Stimulated activated CD8-positive, alpha-beta memory T cell treated with anti-CD3 and anti-CD28 coated beads, Interleukin-15, amount 100 ng/mL, for 48 hours (primary cell): ENCODE results near the gene C7orf25.

Experiments used
- DNase-seq, 2 donors: peaks; one replicate each; pipeline ENCODE4 v3.0.0-alpha.2; 2020; ENCODE audit warnings: low read depth in 2 of 2

Gene C7orf25

GRCh38 chr7:42877862-42878261, 34.0 kb downstream of the C7orf25 start:
- no peak for DNase-seq

DNA sequence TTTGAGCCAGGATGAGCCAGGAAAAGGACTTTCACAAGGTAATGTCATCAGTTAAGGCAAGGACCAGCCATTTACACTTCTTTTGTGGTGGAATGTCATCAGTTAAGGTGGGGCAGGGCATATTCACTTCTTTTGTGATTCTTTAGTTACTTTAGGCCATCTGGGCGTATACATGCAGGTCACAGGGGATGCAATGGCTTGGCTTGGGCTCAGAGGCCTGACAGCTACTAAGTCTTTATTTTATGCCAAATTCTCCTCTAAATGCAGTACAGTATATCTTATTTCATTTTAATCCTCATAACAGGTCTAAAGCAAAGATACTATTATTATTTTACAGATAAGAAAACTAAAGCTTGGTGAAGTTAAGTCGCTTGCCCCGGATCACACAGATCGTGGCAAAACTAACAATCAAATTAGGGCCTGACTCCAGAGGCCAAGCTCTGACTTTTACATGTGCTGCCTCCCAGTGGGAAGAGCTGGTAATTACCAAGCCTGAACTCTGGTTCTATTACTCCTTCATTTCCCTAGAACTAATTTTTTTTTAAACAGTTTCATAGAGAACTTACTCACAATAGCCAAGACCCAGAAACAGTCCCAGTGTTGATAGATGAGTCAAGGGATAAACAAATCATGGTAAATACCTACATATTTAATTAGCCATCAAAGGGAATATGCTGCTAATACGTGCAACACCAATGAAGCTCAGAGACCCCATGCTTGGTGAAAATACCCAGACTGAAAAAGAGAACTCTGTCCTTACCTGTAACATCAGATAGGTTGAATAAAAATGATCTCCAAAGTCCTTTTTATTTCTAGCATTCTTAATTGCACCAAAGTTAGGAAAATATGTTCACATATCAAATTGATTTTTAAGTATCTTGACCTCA, 35.4 kb downstream of the C7orf25 start:
- DNase-seq: peak in 1 of 2 donors; percentile 21

GRCh38 chr7:42869131-42870020, 42.5 kb downstream of the C7orf25 start:
- DNase-seq: peak; percentile 35 to 42

DNA sequence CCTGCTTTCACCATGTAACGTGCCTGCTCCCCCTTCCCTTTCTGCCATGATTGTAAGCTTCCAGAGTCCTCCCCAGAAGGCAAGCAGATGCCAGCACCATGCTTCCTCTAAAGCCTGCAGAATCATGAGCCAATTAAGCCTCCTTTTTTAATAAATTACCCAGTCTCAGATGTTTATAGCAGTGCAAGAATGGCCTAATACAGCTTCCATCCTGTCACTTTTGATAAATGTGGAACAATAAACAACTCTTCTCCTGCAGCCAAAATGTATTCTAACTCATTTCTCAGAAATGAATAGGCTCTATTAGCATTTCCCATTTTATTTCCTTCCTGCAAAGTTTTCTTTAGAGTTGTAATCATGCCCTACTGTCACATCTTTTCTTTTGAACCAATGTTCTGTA, 43.4 kb downstream of the C7orf25 start:
- no peak for DNase-seq
